Small intestine (tissue), 7 donors: Measurements from ENCODE around the gene CMTM2. TPM values are rescaled to one million over a fixed set of nuclear protein-coding genes. Genes with fewer than 3 reads are reported as not detected.
"Not testable (repeated sequence)": the region's sequence is repeated elsewhere in the genome, so short reads cannot be mapped to it uniquely, and the experiment has no call there.

ENCODE experiments used
- DNase-seq, 2 donors: peaks; one replicate each; pipeline versions ENCODE4 v3.0.0 to v3.0.0-alpha.2; 2013
- FAIRE-seq: peaks from 2 replicates; lab custom pipeline; 2012; peaks lifted over from hg19 to GRCh38; lab: Jason Lieb, UNC
- H3K27ac ChIP-seq, 3 donors: one replicate each; pipeline ENCODE4 v1.5.1; 2013; ENCODE audit warnings: low read length in 2 of 3, mild to moderate bottlenecking in 2 of 3, control low read depth in 1 of 3, inconsistent platforms in 1 of 3, low read depth in 1 of 3, moderate library complexity in 1 of 3
- H3K27me3 ChIP-seq, 3 donors: one replicate each; pipeline ENCODE4 v1.6.1; 2013; ENCODE audit warnings: low read length in 3 of 3, inconsistent platforms in 1 of 3; ENCODE audit not compliant: control insufficient read depth in 3 of 3, insufficient read depth in 3 of 3
- H3K36me3 ChIP-seq, 3 donors: one replicate each; pipeline ENCODE4 v1.6.1; 2013; ENCODE audit warnings: low read length in 3 of 3, inconsistent platforms in 1 of 3, low read depth in 1 of 3, mild to moderate bottlenecking in 1 of 3, moderate library complexity in 1 of 3; ENCODE audit not compliant: control insufficient read depth in 3 of 3, insufficient read depth in 2 of 3
- H3K4me1 ChIP-seq, 3 donors: one replicate each; pipeline ENCODE4 v1.6.1; 2013; ENCODE audit warnings: low read length in 2 of 3, inconsistent platforms in 1 of 3, low read depth in 1 of 3, mild to moderate bottlenecking in 1 of 3, moderate library complexity in 1 of 3; ENCODE audit not compliant: control insufficient read depth in 3 of 3, insufficient read depth in 2 of 3
- H3K4me3 ChIP-seq, 3 donors: one replicate each; pipeline ENCODE4 v1.5.1; 2013; ENCODE audit warnings: low read length in 3 of 3, control low read depth in 1 of 3, inconsistent platforms in 1 of 3, low read depth in 1 of 3, mild to moderate bottlenecking in 1 of 3, moderate library complexity in 1 of 3
- H3K9me3 ChIP-seq, 2 donors: one replicate each; pipeline ENCODE4 v1.6.1; 2013; ENCODE audit warnings: low read depth in 1 of 2, low read length in 1 of 2; ENCODE audit not compliant: control insufficient read depth in 2 of 2, insufficient read depth in 1 of 2
- WGBS, 3 donors: extraction: QIAGEN DNeasy Blood & Tissue Kit; methylation state at CpG; one replicate each; pipeline ENCODE4 v1.1.7; 2013; 5-methylcytosine and 5-hydroxymethylcytosine counted together
- polyA plus RNA-seq, 4 donors: library from polyadenylated mRNA; stranded (reverse) in 3 of 4; unstranded in 1 of 4; fragments of 200-250 nt in 3 of 4; fragments of 120-200 nt in 1 of 4; gene quantifications; one replicate each; pipeline versions ENCODE4 v1.2.1 to v1.2.3, GENCODE V29; 2013
- donor health status: healthy with polysubstance abuse.
- donor health status: control.
- donor health status: control.
- donor health status: Bipolar disorder and iron deficiency.
- donor health status: healthy.

The CMTM2 gene
- polyA plus RNA-seq, 4 donors = 0.07 to 0.19 TPM; not detected in 2

GRCh38 chr16:66618588-66619375, 39.5 kb downstream of the CMTM2 start:
- FAIRE-seq = no peak
- H3K9me3 ChIP-seq = no peaks in the 10 kb centered on the region

GRCh38 chr16:66619534-66620428, 40.5 kb downstream of the CMTM2 start:
- FAIRE-seq = no peak
- no peak overlapping the region for H3K4me3 ChIP-seq
- no peaks in the 10 kb centered on the region for H3K27me3 ChIP-seq
- no peak overlapping the region for H3K27ac ChIP-seq
- WGBS, 3 donors = 71 to 80% (median 74%) methylated on average over 12 of the region's 12 CpGs
- peaks cover 0 to 4% (median 0%) of the 10 kb centered on the region in 3 donors for H3K4me1 ChIP-seq
- no peak for DNase-seq
- peaks cover 6 to 54% (median 7%) of the 10 kb centered on the region in 3 donors for H3K36me3 ChIP-seq
- no peaks in the 10 kb centered on the region for H3K9me3 ChIP-seq

More at GRCh38 chr16:66618588-66619375, 39.5 kb downstream of the CMTM2 start:
- H3K27ac ChIP-seq = peak overlapping the region in 1 of 3 donors; percentile 10
- no peak for DNase-seq
- peaks cover 0 to 4% (median 0%) of the 10 kb centered on the region in 3 donors for H3K4me1 ChIP-seq
- WGBS, 3 donors = 77 to 84% (median 79%) methylated on average over 10 of the region's 10 CpGs
- no peak overlapping the region for H3K4me3 ChIP-seq
- no peaks in the 10 kb centered on the region for H3K27me3 ChIP-seq
- H3K36me3 ChIP-seq = peaks cover 6 to 60% (median 11%) of the 10 kb centered on the region in 3 donors

GRCh38 chr16:66620429-66620795, 41.1 kb downstream of the CMTM2 start:
- H3K27me3 ChIP-seq = no peaks in the 10 kb centered on the region
- DNase-seq = no peak
- peaks cover 0 to 4% (median 0%) of the 10 kb centered on the region in 3 donors for H3K4me1 ChIP-seq
- peaks cover 5 to 49% (median 6%) of the 10 kb centered on the region in 3 donors for H3K36me3 ChIP-seq
- no peak for FAIRE-seq
- H3K4me3 ChIP-seq = no peak overlapping the region
- no peak overlapping the region for H3K27ac ChIP-seq
- 87 to 95% (median 88%) methylated on average over 8 of the region's 8 CpGs for WGBS, 3 donors
- H3K9me3 ChIP-seq = no peaks in the 10 kb centered on the region

- H3K4me3 ChIP-seq = no peak overlapping the region
- no peak for FAIRE-seq
- H3K36me3 ChIP-seq = peaks cover 5 to 42% (median 6%) of the 10 kb centered on the region in 3 donors
- H3K4me1 ChIP-seq = peaks cover 0 to 4% (median 0%) of the 10 kb centered on the region in 3 donors
- DNase-seq = no peak
- WGBS, 3 donors = 94 to 96% (median 96%) methylated on average over 14 of the region's 14 CpGs
- no peaks in the 10 kb centered on the region for H3K9me3 ChIP-seq
- no peak overlapping the region for H3K27ac ChIP-seq
- no peaks in the 10 kb centered on the region for H3K27me3 ChIP-seq
Observed at GRCh38 chr16:66621973-66622372, 42.7 kb downstream of the CMTM2 start.

GRCh38 chr16:66622863-66623262, 43.6 kb downstream of the CMTM2 start:
- peaks cover 5 to 38% (median 6%) of the 10 kb centered on the region in 3 donors for H3K36me3 ChIP-seq
- FAIRE-seq (no peak), DNase-seq (peak in 1 of 2 donors; percentile 30)
- H3K4me3 ChIP-seq = no peak overlapping the region
- peaks cover 0 to 4% (median 0%) of the 10 kb centered on the region in 3 donors for H3K4me1 ChIP-seq
- no peak overlapping the region for H3K27ac ChIP-seq
- H3K9me3 ChIP-seq = no peaks in the 10 kb centered on the region
- no peaks in the 10 kb centered on the region for H3K27me3 ChIP-seq
- WGBS, 3 donors = 49 to 67% (median 51%) methylated on average over 3 of the region's 3 CpGs

- Histone ChIP-seq H3K27me3 (no peaks in the 10 kb centered on the region), H3K9me3 (no peaks in the 10 kb centered on the region), H3K27ac (no peak overlapping the region), H3K4me1 (no peaks in the 10 kb centered on the region), H3K4me3 (no peak overlapping the region), H3K36me3 (peaks cover 5 to 32% (median 6%) of the 10 kb centered on the region in 3 donors)
- DNase-seq (no peak), FAIRE-seq (no peak)
- WGBS, 3 donors = 84 to 93% (median 90%) methylated on average over 3 of the region's 3 CpGs
Observed at GRCh38 chr16:66623755-66624154, 44.5 kb downstream of the CMTM2 start.

- not testable (repeated sequence) for H3K9me3 ChIP-seq, FAIRE-seq, H3K4me3 ChIP-seq, H3K4me1 ChIP-seq, H3K27me3 ChIP-seq
- 86 to 93% (median 92%) methylated on average over 16 to 17 of the region's 17 CpGs for WGBS, 3 donors
- Histone ChIP-seq H3K36me3 (peaks cover 0 to 22% (median 5%) of the 10 kb centered on the region in 3 donors), H3K27ac (peak overlapping the region in 1 of 3 donors; percentile 37)
- peak in 1 of 2 donors; percentile 17 for DNase-seq
Observed at GRCh38 chr16:66627611-66628378, 48.5 kb downstream of the CMTM2 start.
